ENCODE measurements around the gene MYO7A.

MYO7A gene

GRCh38 chr11:77148963-77149715 lies 21.1 kb downstream of the MYO7A start:
- FAIRE-seq: no peak

- FAIRE-seq: no peak
These were observed 21.8 kb downstream of the MYO7A start for GRCh38 chr11:77149716-77150392.

- FAIRE-seq: no peak
These were observed 22.8 kb downstream of the MYO7A start for GRCh38 chr11:77150836-77151235.

- FAIRE-seq: no peak
These were observed 23.9 kb downstream of the MYO7A start for GRCh38 chr11:77151804-77152509.

DNA sequence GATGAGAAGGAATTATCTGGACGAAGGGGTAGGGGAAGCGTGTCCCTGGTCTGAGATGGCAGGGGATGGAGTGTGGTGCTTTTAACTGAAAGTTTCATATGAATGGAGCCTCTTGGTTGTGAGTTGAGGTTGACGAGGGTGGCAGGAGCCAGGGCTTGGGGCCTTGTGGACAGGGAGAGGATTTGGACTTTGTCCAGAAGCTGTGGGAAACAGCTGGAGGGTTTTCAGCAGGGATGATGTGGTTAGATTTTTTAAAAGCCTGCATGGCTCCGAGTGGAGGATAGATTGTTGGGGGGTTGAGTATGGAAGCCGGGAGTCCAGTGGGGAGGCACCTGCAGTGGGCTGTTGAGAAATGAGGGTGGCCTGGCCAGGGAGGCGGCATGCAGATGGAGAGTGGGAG lies 24.8 kb downstream of the MYO7A start:
- FAIRE-seq: no peak

GRCh38 chr11:77153276-77154185 lies 25.5 kb downstream of the MYO7A start:
- FAIRE-seq: no peak

DNA sequence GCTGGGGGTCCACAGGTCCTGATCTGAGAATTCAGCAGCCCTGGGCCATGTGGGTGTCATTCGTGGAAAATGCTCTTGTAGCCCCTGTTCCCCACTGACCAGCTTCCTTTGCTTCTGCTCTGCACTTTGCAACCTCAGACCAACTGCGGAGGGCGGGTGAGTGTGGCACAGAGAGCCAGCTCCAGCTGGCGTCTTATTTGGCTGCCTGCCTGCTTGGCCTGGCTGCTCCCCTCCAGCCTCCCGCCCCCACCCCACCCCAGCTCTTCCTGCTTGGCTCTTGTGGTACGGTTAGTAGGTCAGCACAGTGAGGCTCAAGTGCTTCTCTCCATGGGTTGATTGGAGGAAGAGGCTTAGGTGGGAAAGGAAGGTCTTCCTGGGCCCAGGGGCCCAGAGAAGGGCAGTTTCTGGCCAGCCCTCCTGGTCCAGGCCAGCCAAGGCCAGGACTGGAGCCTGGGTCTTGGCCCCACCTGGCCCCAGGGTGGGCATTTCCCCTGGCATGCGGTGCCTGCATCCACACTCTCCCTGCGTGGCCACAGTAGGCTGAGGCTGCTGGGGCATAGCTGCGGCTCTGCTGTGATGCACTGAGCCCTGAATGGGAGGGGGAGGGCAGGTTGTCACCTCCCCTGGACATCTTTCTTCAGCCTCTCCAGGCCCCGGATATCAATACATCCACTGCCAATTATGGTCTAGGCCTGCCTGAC lies 26.5 kb downstream of the MYO7A start:
- FAIRE-seq: no peak

GRCh38 chr11:77155082-77155475 lies 27.0 kb downstream of the MYO7A start:
- FAIRE-seq: no peak

DNA sequence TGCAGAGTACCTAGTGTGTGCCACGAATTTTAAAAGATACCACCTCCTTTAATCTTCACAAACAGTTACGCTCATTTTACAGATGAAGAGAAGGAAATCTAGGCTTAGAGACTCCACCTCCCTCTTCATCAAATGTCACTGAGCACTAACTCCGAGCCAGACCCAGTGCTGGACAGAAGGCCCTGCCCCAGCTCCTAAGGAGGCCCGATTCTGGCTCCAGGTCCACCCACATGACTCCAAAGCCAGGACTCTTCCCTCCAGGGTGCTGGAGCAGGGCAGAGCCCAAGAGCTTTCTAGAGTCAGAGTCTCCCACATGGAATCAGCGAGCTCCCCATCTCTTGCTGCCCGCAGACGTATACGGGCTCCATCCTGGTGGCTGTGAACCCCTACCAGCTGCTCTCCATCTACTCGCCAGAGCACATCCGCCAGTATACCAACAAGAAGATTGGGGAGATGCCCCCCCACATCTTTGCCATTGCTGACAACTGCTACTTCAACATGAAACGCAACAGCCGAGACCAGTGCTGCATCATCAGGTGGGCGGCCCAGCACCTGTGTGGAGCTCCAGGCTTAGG lies 27.6 kb downstream of the MYO7A start:
- no peak for FAIRE-seq

- FAIRE-seq: no peak
These were observed 28.6 kb downstream of the MYO7A start for GRCh38 chr11:77156396-77157195.

GRCh38 chr11:77158041-77158695 lies 30.1 kb downstream of the MYO7A start:
- no peak for FAIRE-seq

GRCh38 chr11:77159219-77159936 lies 31.3 kb downstream of the MYO7A start:
- no peak for FAIRE-seq

- FAIRE-seq: no peak
These were observed 32.0 kb downstream of the MYO7A start for GRCh38 chr11:77159937-77160495.

- FAIRE-seq: no peak
These were observed 35.2 kb downstream of the MYO7A start for GRCh38 chr11:77163271-77163670.

DNA sequence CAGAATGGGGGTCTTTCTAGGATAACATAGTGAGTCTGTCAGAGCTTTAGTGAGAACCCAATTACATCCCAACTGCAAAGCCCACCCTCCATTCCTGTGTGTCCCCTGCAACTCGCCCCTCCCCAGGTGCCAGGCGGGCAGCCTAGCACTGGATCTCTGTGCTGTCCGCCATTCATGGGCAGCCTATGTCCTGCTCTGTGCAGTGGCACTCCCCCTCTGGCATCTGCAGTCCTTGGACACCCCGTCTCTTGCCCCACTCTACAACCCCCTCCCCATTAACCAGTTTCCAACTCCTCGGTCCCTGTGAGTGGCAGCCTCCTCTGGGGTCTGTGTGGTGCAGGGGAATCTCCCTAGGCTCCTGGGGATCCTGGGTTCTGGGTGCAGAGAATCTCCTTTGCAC lies 37.0 kb downstream of the MYO7A start:
- no peak for FAIRE-seq

- no peak for FAIRE-seq
These were observed 38.0 kb downstream of the MYO7A start for GRCh38 chr11:77166021-77166420.

DNA sequence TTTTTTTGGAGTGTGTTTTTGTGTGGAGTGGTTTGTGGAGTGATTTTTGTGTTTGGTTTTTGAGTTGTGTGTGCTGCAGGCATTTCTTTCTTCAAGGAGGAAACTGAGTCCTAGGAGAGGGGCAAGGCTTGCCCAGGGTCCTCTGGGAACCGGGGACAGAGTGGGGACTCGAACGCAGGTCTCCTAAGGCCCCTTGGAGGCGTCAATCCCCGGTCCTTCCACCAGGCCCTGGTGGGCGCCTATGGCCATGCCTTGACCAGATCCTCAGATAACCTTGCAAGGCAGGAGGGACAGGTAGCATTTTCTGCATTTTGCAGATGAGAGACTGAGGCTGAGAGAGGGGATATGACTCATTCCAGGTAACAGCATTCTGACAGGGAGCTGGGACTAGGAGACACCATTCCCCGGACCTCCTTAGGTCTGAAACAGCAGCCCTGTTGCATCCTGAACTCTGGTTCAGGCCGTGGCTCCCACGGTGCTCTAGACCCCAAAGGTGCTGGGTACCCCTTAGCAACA lies 39.1 kb downstream of the MYO7A start:
- no peak for FAIRE-seq

DNA sequence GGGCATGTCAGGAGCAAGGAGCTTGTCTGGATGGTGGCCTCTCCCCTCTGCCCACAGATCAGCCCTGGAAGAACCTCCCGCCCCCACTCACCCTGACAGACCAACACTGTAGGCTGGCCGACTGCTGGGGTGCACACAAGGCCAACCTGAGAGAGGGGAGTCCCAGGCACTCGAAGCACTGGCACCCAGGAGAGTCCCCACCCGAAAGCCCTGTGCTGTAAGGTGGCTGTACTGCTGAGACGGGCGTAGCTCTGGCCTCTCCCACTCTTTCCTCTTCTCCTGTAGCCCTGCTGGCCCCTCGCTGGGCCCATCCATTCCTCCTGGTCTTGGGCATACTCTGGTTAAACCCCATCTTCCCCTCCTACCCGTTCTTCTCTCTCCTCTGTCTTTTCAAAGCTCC lies 39.7 kb downstream of the MYO7A start:
- no peak for FAIRE-seq

DNA sequence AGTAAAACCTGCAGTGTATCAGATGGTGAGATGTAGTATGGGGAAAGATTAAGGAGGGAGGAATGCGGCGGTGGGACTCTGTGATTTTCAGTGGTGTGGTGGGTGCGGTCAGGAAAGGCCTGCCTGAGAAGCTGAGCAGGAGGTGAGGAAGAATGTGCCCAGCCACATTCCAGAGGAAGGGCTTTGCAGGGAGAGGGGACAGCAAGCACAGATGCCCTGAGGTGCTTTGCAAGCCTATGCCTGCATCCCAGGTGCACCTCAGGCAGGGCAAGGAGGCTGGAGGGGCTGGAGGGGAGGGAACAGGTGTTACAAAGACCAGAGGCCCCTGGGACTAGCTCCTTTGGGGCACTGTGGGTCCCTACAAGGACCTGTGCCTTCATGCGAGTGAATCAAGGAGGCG lies 42.1 kb downstream of the MYO7A start:
- FAIRE-seq: no peak

Measured in islet of Langerhans (tissue), 1 donor.